ENCODE results near the gene TCIRG1. TPM values are rescaled to one million over a fixed set of nuclear protein-coding genes. Genes with fewer than 3 reads are reported as not detected.

Gene TCIRG1
- total and polyA plus RNA-seq, 2 of the 13 experiments (the other 11 are each of a cell fraction or from before 2014, with no cell fraction given): 48.0 to 69.6 TPM

GRCh38 chr11:68002938-68003845 lies 35.6 kb upstream of the TCIRG1 start (continued):
- TF ChIP-seq AKNA (CRISPR knock-in tag; IDR thresholded peaks at IDR 0.05; ENCODE audit: borderline replicate concordance): no peak
- no peak for TF ChIP-seq ZNF501 (CRISPR knock-in tag; IDR thresholded peaks at IDR 0.05)
- peak; percentile 53; the same call in 1 of the 2 replicates for TF ChIP-seq HDAC1 (CRISPR knock-in tag; IDR thresholded peaks at IDR 0.05)
- TF ChIP-seq DRAP1 (CRISPR knock-in tag; IDR thresholded peaks at IDR 0.05): no peak
- TF ChIP-seq KLF13 (CRISPR knock-in tag; IDR thresholded peaks at IDR 0.05): no peak
- no peak for TF ChIP-seq TRAFD1 (CRISPR knock-in tag; IDR thresholded peaks at IDR 0.05; ENCODE audit: borderline replicate concordance)
- no peak for TF ChIP-seq ZNF513 (CRISPR knock-in tag; conservative IDR thresholded peaks at IDR 0.05)
- TF ChIP-seq KDM4B (CRISPR knock-in tag; IDR thresholded peaks at IDR 0.05): no peak
- no peak for TF ChIP-seq ZKSCAN1 (IDR thresholded peaks at IDR 0.05; ENCODE audit: low read length)
- TF ChIP-seq BRF2 (CRISPR knock-in tag; IDR thresholded peaks at IDR 0.05): no peak
- TF ChIP-seq STAT5B (CRISPR knock-in tag; IDR thresholded peaks at IDR 0.05): no peak
- TF ChIP-seq TBL1XR1 (IDR thresholded peaks at IDR 0.05; ENCODE audit: borderline replicate concordance, low read length, partially characterized antibody): no peak
- TF ChIP-seq ZNF101 (CRISPR knock-in tag; IDR thresholded peaks at IDR 0.05; ENCODE audit: borderline replicate concordance, low read depth): no peak
- TF ChIP-seq TOE1 (CRISPR knock-in tag; IDR thresholded peaks at IDR 0.05): no peak
- TF ChIP-seq GATAD2A (CRISPR knock-in tag; IDR thresholded peaks at IDR 0.05): no peak
- 0 out of 2 replicates have a peak, but pooled peaks have one; percentile 2 for TF ChIP-seq TOPORS (CRISPR knock-in tag; IDR thresholded peaks at IDR 0.05)
- peak; percentile 52; the same call in 1 of the 2 replicates for TF ChIP-seq ZNF749 (CRISPR knock-in tag; IDR thresholded peaks at IDR 0.05; ENCODE audit: borderline replicate concordance)
- TF ChIP-seq ZNF652 (CRISPR knock-in tag; IDR thresholded peaks at IDR 0.05; ENCODE audit: borderline replicate concordance, low read depth): no peak
- TF ChIP-seq DR1 (CRISPR knock-in tag; IDR thresholded peaks at IDR 0.05): no peak

Data from HepG2 (cell line).